Activated naive CD4-positive, alpha-beta T cell treated with anti-CD3 and anti-CD28 coated beads, Interleukin-2, amount 10 ng/mL, durations not matched to agents 7 days and 5 days (primary cell): ENCODE results near the gene TRIM13.
"Not testable (repeated sequence)": the region's sequence is repeated elsewhere in the genome, so short reads cannot be mapped to it uniquely, and the experiment has no call there.

Source experiments
- CTCF ChIA-PET: fragments of 350-600 bp; sonication (Branson Sonifier 250); formaldehyde crosslinking; loops from one replicate; lab custom pipeline; 2021; ENCODE audit warnings: antibody characterized with exemption; lab: Charles Lee
- DNase-seq: peaks from one replicate; pipeline ENCODE4 v3.0.0-alpha.2; 2020
- H3K27ac Mint-ChIP-seq: one replicate; pipeline ENCODE4 v1.8.0; 2021; ENCODE audit warnings: mild to moderate bottlenecking, moderate library complexity, mixed read lengths
- H3K27me3 Mint-ChIP-seq: one replicate; pipeline ENCODE4 v1.8.0; 2021; ENCODE audit warnings: mild to moderate bottlenecking, mixed read lengths
- H3K36me3 Mint-ChIP-seq: one replicate; pipeline ENCODE4 v1.8.0; 2021; ENCODE audit warnings: mixed read lengths
- H3K4me1 Mint-ChIP-seq: one replicate; pipeline ENCODE4 v1.8.0; 2021; ENCODE audit warnings: mixed read lengths
- H3K4me3 Mint-ChIP-seq: one replicate; pipeline ENCODE4 v1.8.0; 2021; ENCODE audit warnings: mild to moderate bottlenecking, moderate library complexity, mixed read lengths
- H3K9me3 Mint-ChIP-seq: one replicate; pipeline ENCODE4 v1.8.0; 2021; ENCODE audit warnings: mixed read lengths

Gene TRIM13

GRCh38 chr13:49980266-49980665 is 16.6 kb upstream of the TRIM13 start:
- Mint-ChIP-seq H3K36me3 (peaks cover 19% of the 10 kb centered on the region), H3K4me1 (peaks cover 2% of the 10 kb centered on the region), H3K27ac (no peak overlapping the region), H3K4me3 (no peak overlapping the region), H3K9me3 (no peaks in the 10 kb centered on the region), H3K27me3 (peaks cover 7% of the 10 kb centered on the region)
- DNase-seq = no peak
- CTCF ChIA-PET = interaction anchor here (0.8 to 0.9 kb wide), 2 partner anchors 146 to 1085 kb away, joined by 3 read pairs; no protein-coding TSS in a partner anchor

GRCh38 chr13:49985129-49985528 is 11.7 kb upstream of the TRIM13 start:
- Mint-ChIP-seq H3K4me1 (no peaks in the 10 kb centered on the region), H3K27me3 (no peaks in the 10 kb centered on the region), H3K4me3 (no peak overlapping the region), H3K27ac (no peak overlapping the region), H3K36me3 (peaks cover 44% of the 10 kb centered on the region), H3K9me3 (no peaks in the 10 kb centered on the region)
- CTCF ChIA-PET = no interaction called here
- DNase-seq = no peak

- Mint-ChIP-seq H3K27me3 (no peaks in the 10 kb centered on the region), H3K4me3 (no peak overlapping the region), H3K27ac (no peak overlapping the region), H3K4me1 (no peaks in the 10 kb centered on the region), H3K9me3 (no peaks in the 10 kb centered on the region), H3K36me3 (peaks cover 43% of the 10 kb centered on the region)
- CTCF ChIA-PET = no interaction called here
- no peak for DNase-seq
Measured at GRCh38 chr13:49986471-49986870, 10.4 kb upstream of the TRIM13 start.

GRCh38 chr13:49990612-49991011 is 6.2 kb upstream of the TRIM13 start:
- H3K27me3 Mint-ChIP-seq, H3K9me3 Mint-ChIP-seq, H3K4me1 Mint-ChIP-seq, DNase-seq, CTCF ChIA-PET, H3K4me3 Mint-ChIP-seq, H3K27ac Mint-ChIP-seq: not testable (repeated sequence)
- H3K36me3 Mint-ChIP-seq = peaks cover 45% of the 10 kb centered on the region

GRCh38 chr13:49993111-49993510 is 3.7 kb upstream of the TRIM13 start:
- Mint-ChIP-seq H3K9me3 (no peaks in the 10 kb centered on the region), H3K4me1 (peaks cover 13% of the 10 kb centered on the region), H3K27me3 (no peaks in the 10 kb centered on the region), H3K27ac (no peak overlapping the region), H3K4me3 (no peak overlapping the region), H3K36me3 (peaks cover 43% of the 10 kb centered on the region)
- CTCF ChIA-PET = interaction anchor here (0.9 kb wide), 1 partner anchor 17 kb away, joined by 3 read pairs; no protein-coding TSS in a partner anchor
- no peak for DNase-seq

- no peaks in the 10 kb centered on the region for H3K9me3 Mint-ChIP-seq
- no peak overlapping the region for H3K27ac Mint-ChIP-seq
- peaks cover 19% of the 10 kb centered on the region for H3K4me1 Mint-ChIP-seq
- H3K36me3 Mint-ChIP-seq = peaks cover 45% of the 10 kb centered on the region
- no peak for DNase-seq
- CTCF ChIA-PET = interaction anchor here (0.9 kb wide), 1 partner anchor 17 kb away, joined by 3 read pairs; no protein-coding TSS in a partner anchor
- H3K4me3 Mint-ChIP-seq = no peak overlapping the region
- no peaks in the 10 kb centered on the region for H3K27me3 Mint-ChIP-seq
Measured at GRCh38 chr13:49993666-49994065, 3.2 kb upstream of the TRIM13 start.

- no peaks in the 10 kb centered on the region for H3K9me3 Mint-ChIP-seq
- H3K27ac Mint-ChIP-seq = peak overlapping the region; percentile 71
- H3K4me1 Mint-ChIP-seq = peaks cover 37% of the 10 kb centered on the region
- CTCF ChIA-PET = no interaction called here
- no peak for DNase-seq
- peak overlapping the region; percentile 66 for H3K4me3 Mint-ChIP-seq
- H3K27me3 Mint-ChIP-seq = no peaks in the 10 kb centered on the region
- H3K36me3 Mint-ChIP-seq = peaks cover 45% of the 10 kb centered on the region
Measured at GRCh38 chr13:49995625-49996101, 1.2 kb upstream of the TRIM13 start.

GRCh38 chr13:49996161-49996915 is 504 bp upstream of the TRIM13 start:
- DNase-seq = peak; percentile 92
- Mint-ChIP-seq H3K4me3 (peak overlapping the region; percentile 66), H3K36me3 (peaks cover 45% of the 10 kb centered on the region), H3K4me1 (peaks cover 41% of the 10 kb centered on the region), H3K27ac (peak overlapping the region; percentile 71), H3K9me3 (no peaks in the 10 kb centered on the region), H3K27me3 (no peaks in the 10 kb centered on the region)
- CTCF ChIA-PET = interaction anchor here (1.2 to 3.4 kb wide), 12 partner anchors 10 to 915 kb away, joined by 3 to 15 read pairs (median 5); partner anchors contain the start of gene SPRYD7

GRCh38 chr13:49997955-49998354 is 1.1 kb downstream of the TRIM13 start:
- H3K27ac Mint-ChIP-seq = peak overlapping the region; percentile 91
- CTCF ChIA-PET = interaction anchor here (0.7 to 3.4 kb wide), 22 partner anchors 9 to 1071 kb away, joined by 3 to 15 read pairs (median 4); no protein-coding TSS in a partner anchor
- H3K27me3 Mint-ChIP-seq = no peaks in the 10 kb centered on the region
- DNase-seq = no peak
- peaks cover 42% of the 10 kb centered on the region for H3K36me3 Mint-ChIP-seq
- H3K4me3 Mint-ChIP-seq = peak overlapping the region; percentile 90
- H3K4me1 Mint-ChIP-seq = peaks cover 42% of the 10 kb centered on the region
- H3K9me3 Mint-ChIP-seq = no peaks in the 10 kb centered on the region

GRCh38 chr13:49998714-49999624 is 2.1 kb downstream of the TRIM13 start:
- Mint-ChIP-seq H3K36me3 (peaks cover 45% of the 10 kb centered on the region), H3K27ac (no peak overlapping the region), H3K4me3 (peak overlapping the region; percentile 90), H3K27me3 (no peaks in the 10 kb centered on the region), H3K9me3 (no peaks in the 10 kb centered on the region), H3K4me1 (peaks cover 42% of the 10 kb centered on the region)
- no peak for DNase-seq
- CTCF ChIA-PET = interaction anchor here (0.5 to 3.4 kb wide), 8 partner anchors 8 to 913 kb away, joined by 3 to 15 read pairs (median 4); no protein-coding TSS in a partner anchor

- Mint-ChIP-seq H3K27ac (no peak overlapping the region), H3K36me3 (peaks cover 50% of the 10 kb centered on the region), H3K4me3 (no peak overlapping the region), H3K27me3 (no peaks in the 10 kb centered on the region), H3K9me3 (no peaks in the 10 kb centered on the region), H3K4me1 (peaks cover 42% of the 10 kb centered on the region)
- no peak for DNase-seq
- CTCF ChIA-PET = no interaction called here
Measured at GRCh38 chr13:50001287-50001686, 4.4 kb downstream of the TRIM13 start.

- Mint-ChIP-seq H3K9me3 (no peaks in the 10 kb centered on the region), H3K27ac (no peak overlapping the region), H3K4me1 (peaks cover 8% of the 10 kb centered on the region), H3K36me3 (peaks cover 57% of the 10 kb centered on the region), H3K27me3 (no peaks in the 10 kb centered on the region), H3K4me3 (no peak overlapping the region)
- CTCF ChIA-PET = interaction anchor here (2.6 kb wide), 1 partner anchor 9 kb away, joined by 9 read pairs; the partner anchor contains the start of gene TRIM13
- no peak for DNase-seq
Measured at GRCh38 chr13:50006426-50007135, 9.7 kb downstream of the TRIM13 start.

- peaks cover 62% of the 10 kb centered on the region for H3K36me3 Mint-ChIP-seq
- DNase-seq = no peak
- peaks cover under 1% of the 10 kb centered on the region for H3K4me1 Mint-ChIP-seq
- H3K27me3 Mint-ChIP-seq = no peaks in the 10 kb centered on the region
- no peak overlapping the region for H3K4me3 Mint-ChIP-seq
- no peaks in the 10 kb centered on the region for H3K9me3 Mint-ChIP-seq
- CTCF ChIA-PET = no interaction called here
- H3K27ac Mint-ChIP-seq = no peak overlapping the region
Measured at GRCh38 chr13:50011461-50011860, 14.6 kb downstream of the TRIM13 start.
